SK-N-SH (cell line): ENCODE results near the gene INPP5K. TPM values are rescaled to one million over a fixed set of nuclear protein-coding genes. Genes with fewer than 3 reads are reported as not detected.

ENCODE experiments used
- CTCF ChIA-PET: fragments of 300-600, 350-600 bp; formaldehyde crosslinking; extraction: SDS; loops from one replicate; lab custom pipeline; 2021; lab: Yijun Ruan, JAX
- POLR2A ChIA-PET: fragments of 350-600 bp; sonication (Branson Sonifier 250); formaldehyde crosslinking; extraction: SDS; loops from one replicate; lab custom pipeline; 2020; ENCODE audit warnings: antibody characterized with exemption, inconsistent platforms; lab: Yijun Ruan, JAX
- DNase-seq: peaks from one replicate; pipeline ENCODE4 v3.0.0; 2012
- H2AFZ ChIP-seq: fragments of 200-600 bp; sonication (generic); 2 replicates; pipeline ENCODE4 v1.8.1; 2016; ENCODE audit warnings: antibody characterized with exemption, mild to moderate bottlenecking, low read depth
- H3F3A ChIP-seq: fragments of 200-600 bp; sonication (generic); replicated peaks from 2 replicates; pipeline ENCODE3; 2016; ENCODE audit warnings: antibody characterized with exemption, mild to moderate bottlenecking; ENCODE audit not compliant: insufficient read depth
- H3K27ac ChIP-seq, 2 experiments: fragments of 200-500 bp in 1 of 2; fragments of 200-600 bp in 1 of 2; sonication (Bioruptor generic) in 1 of 2; sonication (generic), shearing (Covaris generic) in 1 of 2; 2 replicates each; pipeline versions ENCODE4 v1.5.1 to v1.6.1; 2014 to 2016; ENCODE audit warnings: low read depth in 2 of 2, inconsistent platforms in 1 of 2, low read length in 1 of 2, mild to moderate bottlenecking in 1 of 2, mixed read lengths in 1 of 2
- H3K27me3 ChIP-seq: fragments of 200-600 bp; sonication (generic), shearing (Covaris generic); 2 replicates; pipeline ENCODE4 v1.6.1; 2016; ENCODE audit warnings: mixed run types; ENCODE audit not compliant: insufficient read depth
- H3K36me3 ChIP-seq, 2 experiments: fragments of 200-500 bp in 1 of 2; fragments of 200-600 bp in 1 of 2; sonication (Bioruptor generic) in 1 of 2; sonication (generic) in 1 of 2; replicated peaks in 1 of 2; 2 replicates each; pipeline versions ENCODE3 to v1.5.1; 2014 to 2016; ENCODE audit warnings: low read length in 1 of 2, mild to moderate bottlenecking in 1 of 2; ENCODE audit not compliant: insufficient read depth in 2 of 2, control insufficient read depth in 1 of 2
- H3K4me1 ChIP-seq, 2 experiments: fragments of 200-500 bp in 1 of 2; fragments of 200-600 bp in 1 of 2; sonication (Bioruptor generic) in 1 of 2; sonication (generic), shearing (Covaris generic) in 1 of 2; 2 replicates each; pipeline versions ENCODE4 v1.5.1 to v1.6.1; 2014 to 2016; ENCODE audit warnings: low read depth in 1 of 2, low read length in 1 of 2, mixed run types in 1 of 2; ENCODE audit not compliant: insufficient read depth in 2 of 2, control insufficient read depth in 1 of 2
- H3K4me2 ChIP-seq: fragments of 200-600 bp; sonication (generic), shearing (Covaris generic); 2 replicates; pipeline ENCODE4 v1.6.1; 2017; ENCODE audit warnings: mixed run types
- H3K4me3 ChIP-seq, 2 experiments: fragments of 200-500 bp in 1 of 2; fragments of 200-600 bp in 1 of 2; sonication (Bioruptor generic) in 1 of 2; sonication (generic), shearing (Covaris generic) in 1 of 2; 2 replicates each; pipeline versions ENCODE4 v1.5.1 to v1.8.1; 2014 to 2016; ENCODE audit warnings: low read depth in 2 of 2, inconsistent platforms in 1 of 2, low read length in 1 of 2, mild to moderate bottlenecking in 1 of 2, mixed read lengths in 1 of 2, moderate library complexity in 1 of 2
- H3K79me2 ChIP-seq: fragments of 200-600 bp; sonication (generic); 2 replicates; pipeline ENCODE4 v1.8.1; 2017; ENCODE audit warnings: mild to moderate bottlenecking; ENCODE audit not compliant: insufficient read depth
- H3K9ac ChIP-seq: fragments of 200-600 bp; sonication (generic); 2 replicates; pipeline ENCODE4 v1.6.1; 2017; ENCODE audit warnings: mixed run types
- H3K9me2 ChIP-seq: fragments of 200-600 bp; sonication (generic); 2 replicates; pipeline ENCODE4 v1.6.1; 2017; ENCODE audit warnings: mixed run types
- H3K9me3 ChIP-seq: fragments of 200-600 bp; sonication (generic); 2 replicates; pipeline ENCODE4 v1.6.1; 2017; ENCODE audit warnings: mixed run types, mild to moderate bottlenecking, moderate library complexity
- H4K20me1 ChIP-seq: fragments of 200-600 bp; sonication (generic); 2 replicates; pipeline ENCODE4 v1.6.1; 2017; ENCODE audit warnings: mild to moderate bottlenecking, mixed run types; ENCODE audit not compliant: insufficient read depth
- CTCF ChIP-seq: fragments of 200-600 bp; sonication (generic); IDR thresholded peaks from 2 replicates; pipeline ENCODE4 v1.6.1; 2017; ENCODE audit warnings: antibody characterized with exemption, mild to moderate bottlenecking, moderate library complexity
- EZH2phosphoT487 ChIP-seq: fragments of 200-600 bp; sonication (generic); IDR thresholded peaks from 2 replicates; pipeline ENCODE4 v1.6.1; 2017; ENCODE audit warnings: low read depth, mixed run types, mild to moderate bottlenecking, antibody characterized with exemption, moderate library complexity, borderline replicate concordance
- IRF3 ChIP-seq: fragments of 150-350 bp; IDR thresholded peaks from 2 replicates; pipeline ENCODE4 v1.6.1; 2016; ENCODE audit warnings: mild to moderate bottlenecking, low read depth, low read length
- REST ChIP-seq: IDR thresholded peaks from 2 replicates; pipeline ENCODE4 v1.6.1; 2012; ENCODE audit warnings: mild to moderate bottlenecking, low read depth, low read length, moderate library complexity
- SIN3A ChIP-seq: IDR thresholded peaks from 2 replicates; pipeline ENCODE4 v1.6.1; 2012; ENCODE audit warnings: low read depth, mild to moderate bottlenecking, low read length, moderate library complexity, borderline replicate concordance
- SMC3 ChIP-seq: IDR thresholded peaks from 2 replicates; pipeline ENCODE4 v1.6.1; 2012; ENCODE audit warnings: low read depth, low read length, improper control_type of control experiment
- TAF1 ChIP-seq: IDR thresholded peaks from 2 replicates; pipeline ENCODE4 v1.6.1; 2012; ENCODE audit warnings: low read depth, mild to moderate bottlenecking, low read length, moderate library complexity, borderline replicate concordance
- ZBTB33 ChIP-seq: IDR thresholded peaks from 2 replicates; pipeline ENCODE4 v1.4.0; 2012; ENCODE audit warnings: low read depth, borderline replicate concordance
- WGBS: methylation state at CpG from one replicate; pipeline ENCODE4 v1.1.6; 2017; ENCODE audit warnings: low lambda C conversion rate; 5-methylcytosine and 5-hydroxymethylcytosine counted together
- polyA plus RNA-seq, 3 experiments: library from polyadenylated mRNA; depleted of rRNA; stranded (reverse); fragments of >200 nt; gene quantifications; 2 replicates each; pipeline ENCODE4 v1.2.3, GENCODE V29; 2012

INPP5K gene
- polyA plus RNA-seq, 1 of the 3 experiments (the other 2 are of a cell fraction): 26.2 TPM

GRCh38 chr17:1493291-1493980, 23.0 kb downstream of the INPP5K start (continued):
- TF ChIP-seq REST (no peak), EZH2phosphoT487 (no peak), SMC3 (no peak), TAF1 (no peak), CTCF (no peak), SIN3A (no peak)

GRCh38 chr17:1492249-1493206, 23.9 kb downstream of the INPP5K start, which contains the start of gene MYO1C:
MYO1C (minus strand) TSS chr17:1492686; CDS start chr17:1492487, 199 bp downstream.
- peaks cover 24 to 35% of the 10 kb centered on the region in 2 experiments; a peak in 3 of 4 replicates for H3K4me1 ChIP-seq
- DNase-seq: no peak
- WGBS: 94% methylated on average over 14 of the region's 35 CpGs
- ChIA-PET POLR2A (interaction anchor here (0.6 to 1.2 kb wide), 3 partner anchors 12 to 286 kb away, joined by 3 read pairs; no protein-coding TSS in a partner anchor), CTCF (interaction anchor here (1.4 to 2.0 kb wide), 2 partner anchors 24 to 127 kb away, joined by 5 to 13 read pairs; partner anchors contain the start of gene INPP5K)
- H2AFZ ChIP-seq: no peak within 1 kb of the TSS
- H3K4me3 ChIP-seq: peak within 1 kb of the TSS; percentile 62 to 82
- H3K27me3 ChIP-seq: no peaks in the 10 kb centered on the region
- no peaks in the 10 kb centered on the region for H3K9me2 ChIP-seq
- H3K9ac ChIP-seq: peak within 1 kb of the TSS; percentile 78; the same call in 1 of the 2 replicates
- peaks cover 31% of the 10 kb centered on the region for H3K79me2 ChIP-seq
- peak within 1 kb of the TSS; percentile 17 to 86; a peak in 3 of 4 replicates for H3K27ac ChIP-seq
- H4K20me1 ChIP-seq: no peaks in the 10 kb centered on the region
- peaks cover 18% of the 10 kb centered on the region for H3F3A ChIP-seq
- TF ChIP-seq TAF1 (no peak), IRF3 (no peak), SMC3 (no peak), ZBTB33 (no peak)
- H3K9me3 ChIP-seq: no peaks in the 10 kb centered on the region
- peaks cover 0 to 8% of the 10 kb centered on the region in 2 experiments for H3K36me3 ChIP-seq
- peak within 1 kb of the TSS; percentile 90 for H3K4me2 ChIP-seq
